Endothelial cell of umbilical vein (primary cell): ENCODE measurements around the gene INPP5J. TPM values are rescaled to one million over a fixed set of nuclear protein-coding genes. Genes with fewer than 3 reads are reported as not detected.
"Not testable (repeated sequence)": the region's sequence is repeated elsewhere in the genome, so short reads cannot be mapped to it uniquely, and the experiment has no call there.

Experiments used
- BruUV-seq: library from RNA; stranded (reverse); fragments of 400-500 nt; replicated peaks from 2 replicates; lab custom pipeline; 2021; lab: Mats Ljungman, UMichigan
- CTCF ChIA-PET: fragments of 300-600, 350-600 bp; sonication (Branson Sonifier 250); formaldehyde crosslinking; loops from one replicate; lab custom pipeline; 2021; ENCODE audit warnings: antibody characterized with exemption, inconsistent platforms; lab: Charles Lee
- POLR2A ChIA-PET: fragments of 300-600, 350-600 bp; sonication (Branson Sonifier 250); formaldehyde crosslinking; loops from one replicate; lab custom pipeline; 2021; ENCODE audit warnings: antibody characterized with exemption, inconsistent platforms; lab: Charles Lee
- DNase-seq: peaks from one replicate; pipeline ENCODE4 v3.0.0-alpha.2; 2011; ENCODE audit warnings: low read depth, low spot score
- FAIRE-seq: peaks from 2 replicates; lab custom pipeline; 2011; peaks lifted over from hg19 to GRCh38; lab: Jason Lieb, UNC
- H2AFZ ChIP-seq: 2 replicates; pipeline ENCODE4 v1.6.0; 2012; ENCODE audit warnings: low read depth, low read length, control low read depth, inconsistent platforms
- H3K27ac ChIP-seq: 2 replicates; pipeline ENCODE4 v1.5.1; 2011; ENCODE audit warnings: low read depth, mild to moderate bottlenecking, control low read depth, low read length, moderate library complexity; ENCODE audit not compliant: insufficient read depth
- H3K27me3 ChIP-seq, 2 experiments: 2 replicates each; pipeline versions ENCODE4 v1.6.0 to v1.6.1; 2011; ENCODE audit warnings: low read length in 2 of 2, mixed read lengths in 1 of 2; ENCODE audit not compliant: control insufficient read depth in 2 of 2, insufficient read depth in 2 of 2
- H3K36me3 ChIP-seq, 2 experiments: 2 replicates in 1 of 2; 3 replicates in 1 of 2; pipeline ENCODE4 v1.5.1; 2011; ENCODE audit warnings: low read length in 2 of 2, mild to moderate bottlenecking in 1 of 2, moderate library complexity in 1 of 2; ENCODE audit not compliant: control insufficient read depth in 2 of 2, insufficient read depth in 2 of 2; ENCODE audit errors: extremely low read depth in 1 of 2
- H3K4me1 ChIP-seq: 3 replicates; pipeline ENCODE4 v1.5.1; 2011; ENCODE audit warnings: mild to moderate bottlenecking, low read length; ENCODE audit not compliant: control insufficient read depth, insufficient read depth; ENCODE audit errors: extremely low read depth
- H3K4me2 ChIP-seq: 2 replicates; pipeline ENCODE4 v1.6.1; 2011; ENCODE audit warnings: low read length, control low read depth, mixed read lengths; ENCODE audit not compliant: insufficient read depth
- H3K4me3 ChIP-seq, 3 experiments: fragments of 200-600 bp in 1 of 3; sonication (generic), shearing (Covaris generic) in 1 of 3; replicated peaks in 1 of 3; 2 replicates each; pipeline ENCODE4 v1.5.1; 2011 to 2016; ENCODE audit warnings: control low read depth in 3 of 3, low read length in 3 of 3, mild to moderate bottlenecking in 2 of 3, inconsistent platforms in 1 of 3, low read depth in 1 of 3, moderate library complexity in 1 of 3; ENCODE audit not compliant: insufficient read depth in 1 of 3
- H3K79me2 ChIP-seq: 2 replicates; pipeline ENCODE4 v1.6.0; 2012; ENCODE audit warnings: low read length, inconsistent platforms; ENCODE audit not compliant: control insufficient read depth, insufficient read depth
- H3K9ac ChIP-seq: replicated peaks from 2 replicates; pipeline ENCODE3; 2011; ENCODE audit warnings: low read length, control low read depth; ENCODE audit not compliant: insufficient read depth; ENCODE audit errors: extremely low read depth
- H3K9me1 ChIP-seq: replicated peaks from 3 replicates; pipeline ENCODE4 v1.6.0; 2011; ENCODE audit warnings: mild to moderate bottlenecking, low read length; ENCODE audit not compliant: control insufficient read depth, insufficient read depth; ENCODE audit errors: extremely low read depth
- H3K9me3 ChIP-seq: replicated peaks from 2 replicates; pipeline ENCODE4 v1.5.1; 2012; ENCODE audit warnings: low read length, inconsistent platforms; ENCODE audit not compliant: control insufficient read depth, insufficient read depth
- H4K20me1 ChIP-seq: replicated peaks from 2 replicates; pipeline ENCODE3; 2011; ENCODE audit warnings: mild to moderate bottlenecking, low read length; ENCODE audit not compliant: control insufficient read depth, insufficient read depth; ENCODE audit errors: extremely low read depth
- MAX ChIP-seq: IDR thresholded peaks from 2 replicates; pipeline ENCODE4 v1.6.1; 2011; ENCODE audit not compliant: insufficient read depth, insufficient read length
- dilution Hi-C: fragments of 300-500 bp; cut with MboI; formaldehyde crosslinking; loops from one replicate; pipeline ENCODE4 v1.15.0; 2019; ENCODE audit warnings: low sequenced_read_pairs; ENCODE audit not compliant: extremely low pct_ligation_motif_present
- intact Hi-C: fragments of 100-400 bp; cut with micrococcal nuclease; formaldehyde crosslinking; loops from one replicate; pipeline ENCODE4 v1.10.0; 2022
- polyA plus RNA-seq, 4 experiments: library from polyadenylated mRNA; depleted of rRNA in 3 of 4; stranded (reverse) in 3 of 4; unstranded in 1 of 4; fragments of >200 nt; gene quantifications; 2 replicates each; pipeline versions ENCODE4 v1.2.1 to v1.2.3, GENCODE V29; 2011 to 2012; ENCODE audit warnings: missing spikeins in 1 of 4
- total RNA-seq: library from RNA; stranded (reverse); gene quantifications from 2 replicates; pipeline ENCODE4 v1.2.3, GENCODE V29; 2021

The INPP5J gene
- total and polyA plus RNA-seq, 2 donors (not counting 3 experiments of a cell fraction or from before 2014, with no cell fraction given): 0.43 to 0.49 TPM

GRCh38 chr22:31073125-31073524 lies 49.6 kb upstream of the INPP5J start:
- BruUV-seq, H3K9ac ChIP-seq, H3K27ac ChIP-seq, H3K36me3 ChIP-seq, H3K9me3 ChIP-seq, H2AFZ ChIP-seq, intact Hi-C loops, H3K4me3 ChIP-seq, H4K20me1 ChIP-seq, H3K27me3 ChIP-seq, H3K4me1 ChIP-seq, H3K79me2 ChIP-seq, H3K4me2 ChIP-seq, dilution Hi-C loops, H3K9me1 ChIP-seq: not testable (repeated sequence)
- FAIRE-seq: peak; percentile 78
- ChIA-PET CTCF (interaction anchor here (0.8 to 1.6 kb wide), 2 partner anchors 18 to 37 kb away, joined by 3 read pairs; no protein-coding TSS in a partner anchor), POLR2A (interaction anchor here (1.1 kb wide), 1 partner anchor 8 kb away, joined by 7 read pairs; the partner anchor contains the start of gene SMTN)
- peak; percentile 10 for TF ChIP-seq MAX
- DNase-seq: peak; percentile 43

GRCh38 chr22:31073545-31074145 lies 49.1 kb upstream of the INPP5J start:
- POLR2A ChIA-PET, H3K27ac ChIP-seq, H3K79me2 ChIP-seq, H3K4me2 ChIP-seq, H3K9ac ChIP-seq, H2AFZ ChIP-seq, H3K36me3 ChIP-seq, DNase-seq, H3K9me3 ChIP-seq, H3K9me1 ChIP-seq, H3K4me1 ChIP-seq, dilution Hi-C loops, H3K27me3 ChIP-seq, intact Hi-C loops, H4K20me1 ChIP-seq, BruUV-seq, H3K4me3 ChIP-seq, FAIRE-seq: not testable (repeated sequence)
- CTCF ChIA-PET: interaction anchor here (0.8 to 1.6 kb wide), 2 partner anchors 18 to 37 kb away, joined by 3 read pairs; no protein-coding TSS in a partner anchor
